Stimulated activated naive CD8-positive, alpha-beta T cell treated with anti-CD3 and anti-CD28 coated beads, Interleukin-15, amount 100 ng/mL, for 72 hours (primary cell): ENCODE results near the gene SLC27A6.
A peak's percentile ranks its signal among the peaks of the same experiment; 100 is the strongest.

Experiments used
- ATAC-seq: fragments of 150-1000 bp; cut with Tn5 transposase; 2 replicates; pipeline ENCODE4 v1.10.0; 2021; ENCODE audit warnings: mild to moderate bottlenecking, moderate library complexity
- DNase-seq, 2 donors: peaks; one replicate each; pipeline ENCODE4 v3.0.0; 2021 to 2022
- H3K27ac Mint-ChIP-seq, 2 donors: one replicate each; pipeline ENCODE4 v1.8.0; 2022; ENCODE audit warnings: mild to moderate bottlenecking in 2 of 2, mixed read lengths in 2 of 2, moderate library complexity in 2 of 2
- H3K27me3 Mint-ChIP-seq: one replicate; pipeline ENCODE4 v1.8.0; 2022; ENCODE audit warnings: mixed read lengths
- H3K4me1 Mint-ChIP-seq: one replicate; pipeline ENCODE4 v1.8.0; 2022; ENCODE audit warnings: mild to moderate bottlenecking, mixed read lengths
- H3K4me3 Mint-ChIP-seq, 2 donors: one replicate each; pipeline ENCODE4 v1.8.0; 2022; ENCODE audit warnings: mild to moderate bottlenecking in 2 of 2, mixed read lengths in 2 of 2, moderate library complexity in 1 of 2
- H3K9me3 Mint-ChIP-seq, 2 donors: one replicate each; pipeline ENCODE4 v1.8.0; 2022; ENCODE audit warnings: mixed read lengths in 2 of 2

Gene SLC27A6

DNA sequence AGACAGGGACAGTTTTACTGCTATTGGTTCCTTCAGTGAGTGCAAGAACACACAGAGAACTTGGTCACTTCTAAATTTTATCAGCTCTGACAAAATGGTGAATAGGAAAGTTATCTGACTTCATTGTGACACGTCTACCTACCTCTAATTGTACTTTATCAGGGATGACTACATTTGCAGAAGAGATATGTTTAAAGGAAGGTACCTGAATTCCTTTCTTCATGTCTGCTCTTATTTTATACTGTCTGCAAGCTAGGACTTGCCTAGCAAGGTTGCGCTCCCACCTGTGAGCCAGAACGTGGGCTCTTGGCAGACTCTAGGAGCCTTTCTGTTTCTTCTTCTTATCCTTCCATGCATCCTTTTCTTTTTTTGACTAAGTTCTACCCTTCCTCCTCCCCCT is 1.6 kb downstream of the SLC27A6 start:
- ATAC-seq (no peak), DNase-seq (no peak)
- Mint-ChIP-seq H3K27ac (no peak overlapping the region), H3K27me3 (peaks cover 29% of the 10 kb centered on the region), H3K9me3 (peaks cover 5 to 19% of the 10 kb centered on the region in 2 donors), H3K4me1 (no peaks in the 10 kb centered on the region), H3K4me3 (no peak overlapping the region)

DNA sequence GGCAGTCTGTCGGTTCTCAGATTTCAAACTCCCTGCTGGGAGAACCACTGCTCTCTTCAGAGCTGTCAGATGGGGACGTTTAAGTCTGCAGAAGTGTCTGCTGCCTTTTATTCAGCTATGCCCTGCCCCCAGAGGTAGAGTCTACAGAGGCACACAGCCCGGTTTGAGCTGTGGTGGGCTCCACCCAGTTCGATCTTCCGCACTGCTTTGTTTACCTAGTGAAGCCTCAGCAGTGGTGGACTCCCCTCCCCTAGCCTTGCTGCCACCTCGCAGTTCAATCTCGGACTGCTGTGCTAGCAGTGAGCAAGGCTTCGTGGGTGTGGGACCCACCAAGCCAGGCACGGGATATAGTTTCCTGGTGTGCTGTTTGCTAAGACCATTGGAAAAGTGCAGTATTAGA is 8.0 kb downstream of the SLC27A6 start:
- Mint-ChIP-seq H3K27ac (no peak overlapping the region), H3K4me3 (no peak overlapping the region), H3K9me3 (peaks cover 11 to 28% of the 10 kb centered on the region in 2 donors), H3K4me1 (no peaks in the 10 kb centered on the region), H3K27me3 (no peaks in the 10 kb centered on the region)
- ATAC-seq (no peak), DNase-seq (no peak)

DNA sequence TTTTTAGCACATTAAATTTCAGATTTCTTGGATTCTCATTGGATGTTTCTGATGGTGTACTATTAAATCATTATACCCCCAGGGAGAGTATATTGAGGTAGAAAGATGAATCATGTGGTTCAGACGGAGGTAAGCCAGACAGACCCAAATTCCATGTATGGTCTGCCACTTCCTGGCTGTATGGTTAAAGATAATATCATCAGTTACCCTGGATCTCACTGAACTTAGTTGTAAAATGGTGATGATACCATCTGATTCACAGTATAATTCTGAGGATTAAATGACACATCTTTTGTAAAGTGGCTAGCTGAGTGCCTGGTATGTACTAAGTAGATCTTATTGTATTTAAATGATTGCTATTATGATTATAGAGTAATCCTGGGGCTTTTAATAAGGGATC is 9.3 kb downstream of the SLC27A6 start:
- Mint-ChIP-seq H3K27me3 (no peaks in the 10 kb centered on the region), H3K27ac (no peak overlapping the region), H3K9me3 (peaks cover 11 to 28% of the 10 kb centered on the region in 2 donors), H3K4me3 (no peak overlapping the region), H3K4me1 (no peaks in the 10 kb centered on the region)
- DNase-seq (no peak), ATAC-seq (peak; percentile 31)

DNA sequence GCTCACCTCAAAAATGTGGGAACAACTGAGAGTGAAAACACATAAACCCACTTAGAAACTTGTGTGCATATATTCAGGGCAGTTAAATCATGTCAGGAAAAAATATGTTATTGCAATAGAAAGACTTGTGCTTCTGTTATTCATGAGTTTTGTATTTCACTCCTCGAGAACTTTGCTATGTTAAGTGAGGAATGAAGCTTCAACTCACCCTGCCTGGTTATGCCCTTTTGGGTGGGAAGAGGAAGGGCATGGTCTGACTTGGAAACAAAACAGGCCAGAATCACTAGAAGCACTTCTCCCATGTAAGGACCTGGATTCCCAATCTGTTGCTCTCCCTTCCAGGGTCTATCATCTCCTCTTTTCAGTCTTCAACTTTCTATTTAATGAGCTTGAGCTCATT is 14.5 kb downstream of the SLC27A6 start:
- Mint-ChIP-seq H3K4me1 (no peaks in the 10 kb centered on the region), H3K27me3 (no peaks in the 10 kb centered on the region), H3K4me3 (no peak overlapping the region), H3K27ac (no peak overlapping the region), H3K9me3 (no peaks in the 10 kb centered on the region)
- ATAC-seq (no peak), DNase-seq (no peak)

DNA sequence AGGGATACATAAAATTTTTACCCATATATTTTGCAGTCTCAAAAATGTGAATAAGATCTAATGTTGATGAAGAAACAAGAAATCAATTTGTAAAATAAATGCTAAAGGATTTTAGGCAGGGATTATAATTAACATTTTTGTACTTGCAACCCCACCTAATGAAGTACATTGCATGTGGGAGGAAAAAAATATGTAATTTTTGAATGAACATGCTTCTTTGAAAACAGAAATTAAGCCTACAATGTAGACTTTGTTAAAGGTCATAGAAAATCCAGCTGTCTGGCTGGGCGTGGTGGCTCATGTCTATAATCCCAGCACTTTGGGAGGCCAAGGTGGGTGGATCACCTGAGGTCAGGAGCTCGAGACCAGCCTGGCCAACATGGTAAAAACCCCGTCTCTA is 15.6 kb downstream of the SLC27A6 start:
- no peaks in the 10 kb centered on the region for H3K9me3 Mint-ChIP-seq
- no peaks in the 10 kb centered on the region for H3K4me1 Mint-ChIP-seq
- no peaks in the 10 kb centered on the region for H3K27me3 Mint-ChIP-seq

DNA sequence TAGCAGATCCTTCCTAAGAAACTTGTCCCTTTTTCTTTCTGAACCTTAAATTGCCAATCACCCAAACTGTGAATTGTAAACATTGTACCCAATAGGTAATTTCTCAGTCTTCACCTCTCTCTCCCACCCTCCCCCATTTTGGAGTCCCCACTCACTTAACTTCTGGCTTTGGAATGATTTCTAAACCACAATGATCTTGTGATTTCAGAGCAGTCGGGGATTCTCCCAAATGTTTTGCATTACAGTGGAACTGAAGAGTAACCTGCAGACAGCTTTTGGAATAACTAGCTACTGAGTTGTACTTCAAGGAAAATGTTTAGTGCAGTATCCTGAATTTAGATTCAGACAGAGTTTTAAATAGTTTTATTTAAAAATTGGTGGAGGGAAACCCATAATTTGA is 19.2 kb downstream of the SLC27A6 start:
- DNase-seq (no peak), ATAC-seq (no peak)
- H3K9me3 Mint-ChIP-seq = no peaks in the 10 kb centered on the region
- no peaks in the 10 kb centered on the region for H3K27me3 Mint-ChIP-seq
- H3K4me1 Mint-ChIP-seq = no peaks in the 10 kb centered on the region
- H3K4me3 Mint-ChIP-seq = no peak overlapping the region
- no peak overlapping the region for H3K27ac Mint-ChIP-seq

More for the DNA sequence above, 15.6 kb downstream of the SLC27A6 start:
- H3K4me3 Mint-ChIP-seq = no peak overlapping the region
- no peak overlapping the region for H3K27ac Mint-ChIP-seq
- DNase-seq (no peak), ATAC-seq (no peak)

DNA sequence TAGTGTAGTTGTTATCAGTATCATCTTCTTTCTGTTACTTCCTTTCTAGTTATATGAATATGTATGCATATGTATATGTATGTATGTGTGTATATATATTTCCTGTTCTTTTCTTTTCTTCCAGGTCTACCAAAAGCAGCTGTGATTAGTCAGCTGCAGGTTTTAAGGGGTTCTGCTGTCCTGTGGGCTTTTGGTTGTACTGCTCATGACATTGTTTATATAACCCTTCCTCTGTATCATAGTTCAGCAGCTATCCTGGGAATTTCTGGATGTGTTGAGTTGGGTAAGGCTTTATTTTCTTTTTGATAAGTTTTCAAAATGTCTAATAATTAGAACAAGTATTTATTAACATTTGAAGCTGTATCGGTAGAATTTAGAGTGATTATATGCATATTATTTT is 23.2 kb downstream of the SLC27A6 start:
- DNase-seq (no peak), ATAC-seq (no peak)
- Mint-ChIP-seq H3K27me3 (no peaks in the 10 kb centered on the region), H3K4me3 (no peak overlapping the region), H3K9me3 (no peaks in the 10 kb centered on the region), H3K27ac (no peak overlapping the region), H3K4me1 (no peaks in the 10 kb centered on the region)

DNA sequence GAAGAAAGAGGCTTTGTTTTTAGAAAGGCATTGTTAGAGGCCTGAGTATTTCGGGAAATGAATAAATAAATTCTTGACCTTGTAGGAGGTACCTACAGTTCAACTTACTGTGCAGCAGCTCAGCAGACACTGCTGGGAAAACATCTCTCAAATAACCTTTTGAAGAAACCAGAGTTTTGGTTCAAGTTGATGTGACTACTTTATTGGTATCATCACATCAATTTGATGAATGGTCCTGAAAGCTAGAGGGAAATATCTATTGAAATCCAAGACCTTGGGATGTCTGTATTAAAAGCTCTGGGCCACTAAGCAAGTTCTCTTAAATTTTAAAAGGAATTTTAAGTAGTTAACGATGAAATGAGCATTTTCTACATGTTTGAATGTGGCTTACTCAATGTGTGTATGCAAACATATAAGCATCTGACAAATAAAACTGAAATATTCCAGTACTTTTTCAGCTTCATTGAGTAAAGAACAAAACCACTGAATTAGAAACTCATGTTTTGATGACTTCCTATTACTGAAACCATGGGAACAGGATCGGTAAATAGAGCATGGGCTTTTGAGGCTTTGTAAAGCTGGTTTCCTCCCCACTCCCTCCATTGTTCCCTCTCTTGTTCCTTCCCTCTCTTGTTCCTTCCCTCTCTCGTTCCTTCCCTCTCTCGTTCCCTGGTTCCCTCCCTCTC is 36.7 kb downstream of the SLC27A6 start:
- no peaks in the 10 kb centered on the region for H3K4me1 Mint-ChIP-seq
- no peak overlapping the region for H3K4me3 Mint-ChIP-seq
- DNase-seq = no peak
- peaks cover 12% of the 10 kb centered on the region for H3K27me3 Mint-ChIP-seq
- no peak overlapping the region for H3K27ac Mint-ChIP-seq
- H3K9me3 Mint-ChIP-seq = no peaks in the 10 kb centered on the region
- no peak for ATAC-seq

DNA sequence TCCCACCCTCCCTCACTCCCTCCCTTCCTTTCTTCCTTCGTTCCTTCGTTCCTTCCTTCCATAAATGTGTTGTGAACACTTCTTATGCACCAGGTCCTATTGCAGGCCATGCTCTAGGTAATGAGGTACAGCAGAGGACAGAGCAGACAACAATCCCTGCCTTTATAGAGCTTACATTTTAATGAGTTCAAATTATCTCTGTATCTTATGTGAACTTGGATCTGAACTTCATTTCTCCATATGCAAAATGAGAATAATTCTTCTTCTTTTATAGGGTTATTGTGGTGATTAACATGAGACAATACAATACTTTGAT is 37.2 kb downstream of the SLC27A6 start:
- ATAC-seq (no peak), DNase-seq (no peak)
- Mint-ChIP-seq H3K27me3 (peaks cover 12% of the 10 kb centered on the region), H3K4me1 (no peaks in the 10 kb centered on the region), H3K27ac (no peak overlapping the region), H3K4me3 (no peak overlapping the region), H3K9me3 (no peaks in the 10 kb centered on the region)

DNA sequence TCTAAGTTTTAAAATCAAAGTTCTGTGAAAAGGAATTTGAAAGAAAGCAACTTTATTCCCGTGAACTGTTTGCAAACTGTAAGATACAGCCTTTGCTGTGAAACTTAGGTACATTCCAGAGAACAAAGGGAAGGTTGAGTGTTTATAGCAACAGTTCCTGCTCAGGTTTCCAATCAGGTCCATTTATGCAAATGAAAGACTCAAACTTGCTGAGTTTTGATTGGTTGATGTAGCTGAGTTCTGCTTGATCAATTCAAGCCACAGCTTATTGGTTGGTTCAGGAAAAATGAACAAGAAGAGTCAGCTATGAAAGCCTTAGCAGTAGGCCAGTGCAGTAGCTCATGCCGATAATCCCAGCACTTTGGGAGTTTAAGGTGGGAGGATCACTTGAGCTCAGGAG is 37.9 kb downstream of the SLC27A6 start:
- ATAC-seq = peak; percentile 26

DNA sequence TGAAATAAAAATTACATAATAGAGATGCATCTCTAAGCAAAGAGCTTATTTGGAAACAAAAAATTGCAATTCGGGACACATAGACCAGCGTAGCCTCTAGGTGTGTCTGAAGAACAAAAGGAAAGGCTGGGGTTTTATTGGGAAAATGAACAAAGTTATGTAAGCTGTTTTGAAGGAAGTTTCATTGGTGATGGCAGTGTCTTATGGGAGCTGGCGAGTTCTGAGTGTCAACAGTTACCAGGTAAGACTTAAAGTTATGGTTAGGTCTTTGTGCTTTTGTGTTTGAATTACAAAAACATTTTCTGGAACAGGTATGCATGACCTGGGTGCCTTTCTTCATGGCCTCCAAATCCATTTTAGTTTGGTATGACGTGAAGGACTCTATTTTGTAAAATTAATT is 48.9 kb downstream of the SLC27A6 start:
- H3K4me1 Mint-ChIP-seq = no peaks in the 10 kb centered on the region
- no peaks in the 10 kb centered on the region for H3K9me3 Mint-ChIP-seq
- DNase-seq = no peak
- H3K27me3 Mint-ChIP-seq = peaks cover 13% of the 10 kb centered on the region
- no peak overlapping the region for H3K4me3 Mint-ChIP-seq
- ATAC-seq = no peak
- H3K27ac Mint-ChIP-seq = no peak overlapping the region

More for the DNA sequence above, 37.9 kb downstream of the SLC27A6 start:
- no peaks in the 10 kb centered on the region for H3K9me3 Mint-ChIP-seq
- DNase-seq = no peak
- no peaks in the 10 kb centered on the region for H3K4me1 Mint-ChIP-seq
- H3K27me3 Mint-ChIP-seq = peaks cover 12% of the 10 kb centered on the region
- H3K27ac Mint-ChIP-seq = no peak overlapping the region
- H3K4me3 Mint-ChIP-seq = no peak overlapping the region

DNA sequence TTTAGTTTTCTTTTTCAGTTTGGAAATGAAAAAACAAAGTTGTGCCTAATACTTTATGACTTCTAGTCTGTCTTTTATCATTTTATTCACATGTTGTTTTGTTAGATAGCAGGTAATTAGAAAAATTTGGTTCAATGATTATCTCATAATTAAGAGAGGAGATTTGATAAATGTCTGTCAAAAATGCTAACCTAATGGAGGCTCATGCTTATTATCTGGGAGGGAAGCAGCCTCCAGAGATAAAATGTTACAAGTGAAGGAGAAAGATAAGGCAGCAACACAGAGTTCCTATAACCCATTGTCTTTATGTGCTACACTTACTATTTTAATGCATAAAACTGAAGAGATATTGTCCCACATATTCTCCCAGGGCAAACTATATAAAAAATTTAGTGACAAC is 53.5 kb downstream of the SLC27A6 start:
- no peak overlapping the region for H3K27ac Mint-ChIP-seq
- H3K27me3 Mint-ChIP-seq = peaks cover 22% of the 10 kb centered on the region
- ATAC-seq = no peak
- no peaks in the 10 kb centered on the region for H3K9me3 Mint-ChIP-seq
- no peaks in the 10 kb centered on the region for H3K4me1 Mint-ChIP-seq
- DNase-seq = no peak
- H3K4me3 Mint-ChIP-seq = no peak overlapping the region

DNA sequence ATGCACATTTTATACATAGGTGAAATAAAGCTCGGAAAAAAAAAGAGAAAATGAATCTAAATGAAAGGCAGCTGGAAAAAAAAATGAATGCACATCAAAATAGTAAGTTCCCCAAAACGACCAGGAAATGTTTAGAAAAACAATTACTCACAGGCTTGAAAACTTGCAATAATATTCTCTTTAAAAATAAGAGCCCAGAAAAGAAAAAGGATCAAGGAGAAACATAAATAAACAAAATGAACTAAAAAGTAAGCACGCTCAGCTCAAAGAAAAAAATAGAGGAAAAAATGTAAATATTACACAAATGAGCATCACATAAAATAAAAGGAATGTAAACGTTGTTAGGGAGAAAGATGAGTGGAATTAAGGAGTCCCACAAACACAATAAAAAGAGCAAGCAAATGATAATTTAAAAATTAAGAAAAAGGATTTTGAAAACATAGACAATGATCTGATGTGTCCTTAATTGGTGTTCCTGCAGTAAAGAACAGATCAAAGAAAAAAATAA is 54.2 kb downstream of the SLC27A6 start:
- ATAC-seq = no peak
- peaks cover 22% of the 10 kb centered on the region for H3K27me3 Mint-ChIP-seq
- no peak overlapping the region for H3K27ac Mint-ChIP-seq
- H3K9me3 Mint-ChIP-seq = no peaks in the 10 kb centered on the region
- no peak overlapping the region for H3K4me3 Mint-ChIP-seq
- DNase-seq = no peak
- no peaks in the 10 kb centered on the region for H3K4me1 Mint-ChIP-seq

DNA sequence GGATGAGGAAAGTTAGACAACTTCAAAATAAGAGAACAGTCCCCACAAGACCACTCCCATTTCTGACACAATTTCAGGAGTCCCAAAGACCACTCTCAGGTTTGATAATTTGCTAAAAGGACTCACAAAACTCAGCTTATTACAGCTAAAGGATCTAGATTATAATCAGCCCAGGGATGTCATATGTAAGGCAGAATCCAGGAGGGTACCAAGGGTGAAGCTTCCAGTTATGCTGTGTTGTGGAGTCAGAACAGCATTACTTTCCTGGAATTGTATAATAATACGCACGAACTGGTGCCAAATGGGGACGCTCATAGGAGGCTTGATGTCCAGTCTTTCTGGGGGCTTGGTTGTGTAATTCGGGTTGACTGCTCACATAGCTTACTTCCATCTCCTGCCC is 55.4 kb downstream of the SLC27A6 start:
- Mint-ChIP-seq H3K9me3 (no peaks in the 10 kb centered on the region), H3K27ac (no peak overlapping the region), H3K27me3 (peaks cover 22% of the 10 kb centered on the region), H3K4me1 (no peaks in the 10 kb centered on the region), H3K4me3 (no peak overlapping the region)
- no peak for ATAC-seq
- DNase-seq = no peak

DNA sequence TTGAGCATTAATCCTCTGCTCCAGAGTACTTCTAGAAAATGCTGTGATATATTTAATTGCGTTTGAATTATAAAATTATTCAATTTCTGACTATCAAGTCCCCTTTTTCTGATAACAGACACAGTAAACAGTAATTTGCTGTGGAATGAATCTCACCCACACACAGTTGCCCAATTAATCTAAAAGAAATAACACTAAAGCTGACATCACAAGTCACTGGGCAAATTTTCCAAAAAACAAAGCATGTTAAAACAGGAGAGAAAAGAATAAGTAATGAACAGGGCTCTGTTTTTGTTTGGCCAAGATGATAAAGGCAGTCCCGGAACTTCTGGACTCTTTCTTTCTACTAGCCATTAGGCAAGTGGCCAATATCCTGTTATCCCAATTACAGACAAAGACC is 56.5 kb downstream of the SLC27A6 start:
- H3K9me3 Mint-ChIP-seq = no peaks in the 10 kb centered on the region
- ATAC-seq (no peak), DNase-seq (no peak)
- peaks cover 22% of the 10 kb centered on the region for H3K27me3 Mint-ChIP-seq
- no peak overlapping the region for H3K27ac Mint-ChIP-seq
- H3K4me3 Mint-ChIP-seq = no peak overlapping the region
- no peaks in the 10 kb centered on the region for H3K4me1 Mint-ChIP-seq

DNA sequence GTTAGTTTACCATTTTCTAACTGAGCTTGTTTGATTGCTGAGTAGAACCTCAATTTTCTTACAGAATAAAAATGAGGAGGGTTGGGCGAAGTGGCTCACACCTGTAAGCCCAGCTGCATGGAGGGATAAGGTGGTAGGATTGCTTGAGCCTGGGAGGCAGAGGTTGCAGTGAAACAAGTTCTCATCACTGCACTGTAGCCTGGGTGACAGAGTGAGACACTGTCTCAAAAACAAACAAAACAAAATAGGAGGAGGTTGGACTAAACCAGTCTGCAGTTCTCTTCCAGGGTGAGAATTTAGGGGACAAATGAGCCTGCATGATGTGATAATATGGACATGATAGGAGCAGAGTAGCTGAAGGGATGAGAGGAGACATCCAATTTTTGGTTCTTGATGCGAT is 57.3 kb downstream of the SLC27A6 start:
- ATAC-seq (no peak), DNase-seq (no peak)
- Mint-ChIP-seq H3K9me3 (no peaks in the 10 kb centered on the region), H3K4me1 (no peaks in the 10 kb centered on the region), H3K27me3 (peaks cover 22% of the 10 kb centered on the region), H3K27ac (no peak overlapping the region), H3K4me3 (no peak overlapping the region)

DNA sequence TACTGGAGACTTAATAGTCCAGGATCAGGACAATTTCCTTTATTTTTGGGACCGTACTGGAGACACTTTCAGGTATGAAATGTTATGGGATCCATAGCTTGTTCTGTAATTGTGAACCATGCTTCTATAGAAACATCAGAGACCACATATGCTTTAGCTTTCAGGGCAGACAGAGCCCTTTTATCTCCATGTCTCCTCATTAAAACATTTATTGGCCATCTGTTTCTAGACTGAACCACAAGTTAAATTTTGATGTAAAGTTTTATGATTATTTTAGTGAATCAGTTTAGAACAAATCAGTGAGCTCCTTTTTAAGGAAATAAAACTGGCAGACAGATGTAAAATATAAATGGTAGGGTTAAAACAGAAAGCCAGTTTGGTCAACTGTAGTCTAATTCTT is 62.0 kb downstream of the SLC27A6 start:
- Mint-ChIP-seq H3K4me1 (no peaks in the 10 kb centered on the region), H3K4me3 (no peak overlapping the region), H3K9me3 (no peaks in the 10 kb centered on the region), H3K27ac (no peak overlapping the region), H3K27me3 (peaks cover 7% of the 10 kb centered on the region)
- no peak for DNase-seq
- no peak for ATAC-seq
